HG02642 (cell line): ENCODE results near the gene TRPC4AP.

ENCODE experiments used
- ATAC-seq: cut with Tn5 transposase; IDR thresholded peaks from one replicate; pipeline ENCODE4 v1.9.1; 2021; ENCODE audit warnings: mild to moderate bottlenecking; ENCODE audit not compliant: unreplicated experiment, poor library complexity

TRPC4AP gene

DNA sequence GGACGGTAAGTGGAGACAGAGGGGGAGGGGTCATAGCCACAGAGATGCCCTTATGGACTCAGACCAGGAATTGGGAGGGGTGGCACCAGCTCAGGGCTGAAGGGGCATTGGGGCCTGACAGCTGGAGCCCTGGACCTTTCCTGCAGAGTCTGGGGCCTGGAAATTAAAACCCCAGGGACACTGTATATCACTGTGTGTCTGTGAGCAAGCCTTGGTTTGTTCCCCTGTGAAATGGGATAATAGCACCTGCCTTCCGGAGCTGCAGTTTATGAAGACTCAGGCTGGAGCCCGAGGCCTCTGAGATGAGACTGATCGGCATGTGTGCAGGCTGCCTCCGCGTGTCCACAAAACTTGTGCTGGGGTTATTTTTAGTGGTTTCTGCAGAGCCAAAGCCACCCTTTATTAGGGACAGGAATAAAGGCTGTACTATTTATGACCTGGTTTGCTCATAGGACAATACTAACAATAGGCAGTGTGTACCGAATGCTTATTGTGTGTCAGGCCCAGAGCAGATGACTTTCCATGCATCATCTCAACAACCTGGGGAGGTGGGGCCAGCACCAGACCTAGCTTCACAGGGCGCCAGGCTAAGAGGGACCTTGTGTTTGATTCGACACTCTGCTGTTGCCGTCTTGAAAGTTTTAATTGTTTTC is 114.4 kb downstream of the TRPC4AP start:
- ATAC-seq: no peak

DNA sequence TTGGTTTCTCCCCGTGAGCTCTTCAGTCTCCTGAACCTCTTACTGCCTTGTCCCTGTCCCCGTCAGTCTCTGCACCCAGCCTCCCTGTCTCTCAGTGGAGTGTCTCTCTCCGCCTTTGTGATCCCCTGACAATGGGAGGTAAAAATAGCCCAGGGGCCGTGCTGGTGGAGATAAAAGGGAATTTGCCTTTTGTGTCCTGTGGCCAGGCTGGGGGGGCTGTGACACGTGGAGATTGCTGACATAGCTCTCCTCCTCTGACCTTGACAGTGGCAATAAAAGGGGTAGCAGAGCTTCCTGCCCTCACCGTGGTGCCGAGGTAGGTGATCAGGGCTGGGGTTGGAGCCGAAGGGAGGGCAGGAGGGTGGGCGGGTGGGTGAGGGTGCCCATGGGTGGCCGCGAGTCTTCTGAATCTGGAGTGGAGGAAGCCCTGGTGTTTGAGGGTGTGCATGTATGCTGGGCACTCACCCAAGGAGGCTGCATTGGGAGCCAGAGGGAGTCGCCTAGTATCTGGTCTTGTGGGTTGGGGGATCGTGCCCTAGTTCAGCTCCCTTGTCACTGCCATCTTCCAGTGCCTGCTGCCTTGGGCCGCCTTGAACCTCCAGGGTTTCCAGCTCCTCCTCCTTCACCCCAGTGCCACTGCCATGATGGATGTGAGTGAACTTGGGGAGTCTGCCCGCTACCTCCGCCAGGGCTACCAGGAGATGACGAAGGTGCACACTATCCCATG is 115.1 kb downstream of the TRPC4AP start:
- no peak for ATAC-seq

DNA sequence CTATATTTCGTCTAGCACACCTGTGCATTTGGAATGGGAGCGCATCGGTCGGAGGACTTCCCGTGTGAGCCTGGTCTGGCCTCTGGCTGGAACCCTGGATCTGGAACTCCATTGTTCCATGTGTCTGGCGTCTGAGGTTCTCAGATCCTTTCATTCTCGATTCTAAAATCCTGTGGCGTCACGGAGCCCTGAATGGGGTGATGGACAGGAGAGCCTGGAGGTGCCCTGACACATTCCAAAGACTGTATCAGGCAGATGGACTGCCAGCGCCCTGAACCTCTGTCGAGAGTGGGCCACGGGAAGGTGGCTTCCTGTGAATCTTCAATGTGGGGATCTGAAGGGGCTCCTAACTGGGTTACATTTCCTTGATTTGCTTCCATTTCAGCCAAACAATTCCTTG is 116.3 kb downstream of the TRPC4AP start:
- no peak for ATAC-seq

DNA sequence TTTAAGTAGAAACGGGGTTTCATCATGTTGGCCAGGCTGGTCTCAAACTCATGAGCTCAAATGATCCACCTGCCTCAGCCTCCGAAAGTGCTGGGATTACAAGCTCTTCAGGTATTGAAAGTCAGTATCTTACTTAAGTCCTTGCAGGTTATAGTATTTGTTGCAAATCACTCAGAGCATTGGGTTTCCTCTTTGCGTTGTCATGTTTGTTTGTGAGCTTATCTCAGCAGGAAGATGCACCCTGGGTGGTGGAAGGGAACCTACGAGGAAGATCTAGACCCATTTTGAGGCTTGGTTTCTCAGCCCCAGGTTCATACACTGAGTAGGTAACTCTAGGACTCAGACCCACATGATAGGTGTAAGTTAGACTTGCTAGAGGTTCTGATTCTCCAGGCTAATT is 118.4 kb downstream of the TRPC4AP start:
- ATAC-seq: no peak

DNA sequence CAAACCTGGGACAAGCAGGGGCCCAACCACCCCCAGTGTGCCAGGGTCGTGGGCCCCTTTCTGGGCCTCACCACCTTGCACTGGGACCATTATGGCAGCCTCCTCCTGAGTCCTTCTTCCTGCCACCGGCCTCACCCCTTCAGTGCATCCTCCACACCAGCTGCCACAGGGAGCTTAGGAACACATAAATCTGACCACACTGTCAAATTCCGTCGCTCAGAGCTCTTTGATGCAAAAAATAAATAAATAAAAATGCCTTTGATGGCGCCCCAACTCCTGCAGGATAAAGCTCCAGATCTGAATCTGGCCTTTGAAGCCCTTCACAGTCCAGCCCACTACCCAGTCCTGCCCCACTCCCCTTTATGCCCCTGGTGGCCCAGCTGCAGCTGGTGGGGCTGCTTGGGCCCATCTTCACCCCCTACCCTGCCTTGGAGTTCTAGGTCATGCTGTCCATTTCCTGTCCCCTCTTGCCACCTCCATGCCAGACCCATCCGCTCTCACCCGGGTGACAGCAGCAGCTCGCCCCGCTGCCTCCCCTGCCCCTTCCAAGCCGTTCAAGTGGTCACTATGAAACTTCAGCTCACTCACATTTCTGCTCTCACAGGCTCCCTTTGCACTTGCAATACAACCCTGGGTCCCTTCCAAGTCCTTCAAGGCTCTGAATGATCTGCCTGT is 120.9 kb downstream of the TRPC4AP start:
- no peak for ATAC-seq

DNA sequence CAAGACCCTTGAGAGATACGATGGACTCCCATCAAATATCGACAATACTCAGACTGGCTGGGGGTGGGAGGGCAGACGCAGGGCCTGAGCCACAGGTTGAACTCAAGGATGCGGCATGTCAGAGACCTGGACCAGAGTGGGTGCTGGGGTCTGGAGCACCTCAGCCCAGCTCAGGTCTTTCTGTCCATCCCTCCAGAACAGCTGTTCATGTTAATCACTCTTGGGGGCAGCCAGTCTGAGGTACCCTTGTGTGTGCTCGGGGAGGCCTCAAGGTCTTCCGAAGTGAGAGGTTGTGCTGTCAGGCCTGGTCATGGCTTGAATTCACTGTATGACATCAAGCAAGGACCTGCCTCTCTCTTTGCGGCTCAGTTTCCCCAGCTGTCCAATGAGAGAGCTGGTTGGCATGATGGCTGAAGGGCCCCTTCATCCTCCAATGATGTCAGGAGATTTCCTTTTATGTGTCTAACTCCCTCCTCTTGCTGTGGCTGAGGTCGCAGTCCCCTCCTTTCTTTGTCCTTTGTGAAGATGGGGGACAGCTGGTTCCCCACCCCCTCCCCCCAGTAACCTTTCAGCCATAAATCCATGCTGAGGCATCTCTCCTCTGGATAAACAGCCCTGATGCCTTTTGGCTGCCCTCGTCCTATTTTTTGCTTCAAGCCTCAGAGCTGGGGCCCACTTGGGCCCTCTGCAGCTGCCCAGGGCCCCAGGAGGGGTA is 121.6 kb downstream of the TRPC4AP start:
- ATAC-seq: no peak

DNA sequence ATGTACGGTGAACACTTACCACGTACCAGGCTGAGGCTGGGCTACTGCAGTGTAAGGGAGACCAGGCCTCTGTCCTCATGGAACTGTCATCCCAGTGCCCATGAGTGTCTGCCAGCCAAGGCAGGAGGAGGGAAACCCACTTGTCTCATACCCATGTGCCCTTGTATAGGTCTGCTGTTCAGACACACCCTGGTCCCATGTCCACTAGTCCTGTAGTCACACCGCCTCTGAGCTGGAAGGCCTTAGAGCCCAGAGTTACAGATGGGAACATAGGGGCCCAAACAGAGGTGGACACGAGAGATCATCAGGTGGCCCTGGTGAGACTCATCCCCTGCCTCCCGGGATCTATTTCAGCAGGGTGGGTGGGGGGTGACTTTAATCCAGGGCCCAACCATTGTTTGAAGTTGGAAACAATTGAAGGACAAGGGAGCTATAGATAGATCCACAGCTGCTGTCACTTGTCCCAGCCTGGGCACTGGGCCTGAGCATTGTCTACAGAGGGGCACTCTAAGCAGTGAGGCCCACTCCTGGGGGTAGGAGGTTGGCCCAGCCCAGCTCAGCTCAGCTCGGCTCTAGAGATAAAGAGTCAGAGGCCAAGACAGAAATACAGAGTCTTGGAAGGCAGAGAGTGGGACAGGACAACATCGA is 122.3 kb downstream of the TRPC4AP start:
- no peak for ATAC-seq

DNA sequence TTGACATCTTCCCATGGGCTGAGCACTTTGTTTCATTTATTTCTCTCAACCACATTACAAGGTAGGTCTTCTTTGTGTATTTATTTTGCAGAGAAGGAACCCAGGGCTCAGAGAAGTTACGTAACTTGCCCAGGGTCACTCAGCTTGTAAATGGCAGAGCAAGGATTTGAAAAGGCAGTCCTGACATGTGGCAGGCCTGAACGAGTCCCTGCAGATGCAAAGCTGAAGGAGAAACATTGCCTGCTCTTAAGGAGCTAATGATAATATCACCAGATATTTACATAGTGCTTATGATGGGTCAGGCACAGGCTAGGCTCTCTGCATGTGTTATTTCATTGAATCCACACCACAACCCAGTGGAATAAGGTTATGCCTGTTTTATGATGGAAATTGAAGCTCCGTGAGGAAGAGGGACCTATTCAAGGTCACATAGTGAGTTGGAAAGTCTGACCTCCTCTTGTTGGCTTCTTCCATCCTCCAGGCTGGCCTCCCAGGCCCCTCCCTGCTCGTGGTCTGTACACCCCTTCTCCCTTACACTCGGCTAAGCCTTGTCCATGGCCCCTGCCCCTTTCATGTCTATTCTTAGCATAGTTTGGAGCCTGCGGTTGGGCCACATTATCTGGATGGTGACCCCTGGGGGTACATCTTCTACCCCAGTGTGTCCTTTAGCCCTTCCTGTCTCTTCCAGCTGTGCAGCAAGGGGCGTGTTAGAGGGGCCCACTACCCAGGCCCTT is 124.4 kb downstream of the TRPC4AP start:
- ATAC-seq: no peak

DNA sequence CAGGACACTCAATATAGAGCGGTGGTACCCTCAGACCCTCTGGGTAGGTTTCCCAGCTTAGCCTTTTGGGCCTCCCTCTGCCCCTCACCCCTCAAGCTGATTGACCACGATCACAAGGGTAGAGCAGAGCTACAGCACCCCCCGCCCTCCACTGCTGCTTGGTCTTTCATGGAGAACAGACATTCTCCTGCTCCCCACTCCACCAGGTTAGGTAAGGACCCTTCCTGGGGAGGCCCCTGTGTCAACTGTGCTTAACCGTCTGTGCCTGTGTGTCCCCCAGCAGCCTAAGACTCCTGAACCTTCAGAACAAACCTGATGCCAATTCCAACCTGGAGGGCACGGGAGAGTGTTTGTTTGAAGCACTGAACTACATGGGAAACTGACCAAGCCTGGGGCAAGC is 125.2 kb downstream of the TRPC4AP start:
- ATAC-seq: no peak

DNA sequence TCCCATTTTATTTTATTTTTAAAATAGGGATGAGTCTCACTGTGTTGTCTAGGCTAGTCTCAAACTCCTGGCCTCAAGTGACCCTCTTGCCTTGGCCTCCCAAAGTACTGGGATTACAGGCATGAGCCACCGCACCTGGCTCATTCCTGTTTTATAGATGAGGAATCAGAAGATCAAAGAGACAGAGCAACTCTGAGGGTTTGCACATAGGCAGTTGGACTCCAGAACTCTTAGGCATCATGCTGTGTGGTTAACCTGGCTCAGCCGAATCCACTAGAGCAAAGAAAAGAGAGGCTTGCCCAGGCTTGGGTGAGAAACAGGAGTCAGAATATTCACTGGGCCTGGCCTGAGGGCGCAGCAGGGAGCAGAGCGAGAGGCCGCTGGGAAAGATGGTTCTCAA is 127.6 kb downstream of the TRPC4AP start:
- no peak for ATAC-seq

DNA sequence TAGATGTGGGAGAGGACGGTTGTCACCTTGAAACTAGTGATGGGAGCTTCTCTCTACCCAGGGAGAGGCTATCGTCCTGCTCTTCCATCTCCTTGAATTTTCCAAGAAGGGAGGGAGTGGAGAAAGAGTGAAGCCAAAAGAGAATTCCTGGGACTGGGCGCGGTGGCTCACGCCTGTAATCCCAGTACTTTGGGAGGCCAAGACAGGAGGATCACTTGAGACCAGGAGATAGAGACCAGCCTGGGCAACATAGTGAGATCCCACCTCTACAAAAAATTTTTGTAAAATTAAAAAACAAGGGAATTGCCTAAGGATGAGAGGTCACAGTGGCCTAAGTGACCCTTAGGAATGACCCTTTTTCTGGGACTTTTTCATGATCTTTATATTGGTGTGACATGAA is 128.1 kb downstream of the TRPC4AP start:
- no peak for ATAC-seq

DNA sequence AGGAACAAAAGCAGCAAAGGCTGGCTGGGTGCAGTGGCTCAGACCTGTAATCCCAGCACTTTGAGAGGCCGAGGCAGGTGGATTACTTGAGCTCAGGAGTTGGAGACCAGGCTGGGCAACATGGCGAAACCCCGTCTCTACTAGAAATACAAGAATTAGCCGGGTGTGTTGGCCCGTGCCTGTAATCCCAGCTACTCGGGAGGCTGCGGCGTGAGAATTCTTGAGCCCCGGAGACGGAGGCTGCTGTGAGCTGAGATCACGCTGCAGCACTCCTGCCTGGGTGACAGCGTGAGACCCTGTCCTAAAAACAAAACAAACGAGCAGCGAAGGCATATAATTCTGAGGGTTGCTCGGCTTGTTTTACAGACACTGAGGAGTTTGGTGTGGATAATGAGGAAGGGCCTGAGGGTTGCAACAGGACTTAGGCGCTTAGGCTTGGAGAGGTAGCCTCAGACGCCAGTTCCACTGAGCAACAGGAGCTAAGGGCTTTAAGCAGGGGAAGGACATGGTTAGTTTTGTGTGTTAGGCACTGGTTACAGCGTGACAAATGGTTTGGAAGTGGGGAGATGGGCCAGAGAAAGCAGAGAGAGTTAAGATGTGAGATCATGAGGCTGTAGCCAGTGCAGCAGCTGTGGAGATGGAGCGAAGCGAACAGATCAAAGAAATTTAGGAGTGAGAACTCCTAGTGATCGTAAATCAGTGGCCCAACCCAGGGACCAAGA is 135.7 kb downstream of the TRPC4AP start:
- no peak for ATAC-seq

DNA sequence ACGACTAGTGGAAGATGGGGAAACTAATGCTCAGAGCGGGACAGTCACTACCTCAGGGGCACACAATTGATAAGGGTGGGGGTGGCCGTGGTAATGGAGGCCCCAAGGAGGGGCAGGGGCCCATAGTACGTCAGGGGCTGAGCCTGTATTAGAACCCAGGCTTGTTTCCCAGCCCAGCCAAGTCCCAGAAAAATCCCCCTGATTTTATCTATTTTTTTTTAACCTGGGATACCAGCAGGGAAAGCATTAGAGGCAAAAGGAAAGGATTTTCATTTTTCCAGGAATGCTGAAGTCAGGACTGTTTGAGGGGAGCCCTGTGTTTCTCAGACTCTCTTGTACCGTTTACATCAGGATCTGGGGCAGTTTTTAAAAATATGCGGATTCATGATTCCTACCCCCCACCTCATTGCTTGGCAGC is 136.6 kb downstream of the TRPC4AP start:
- no peak for ATAC-seq

DNA sequence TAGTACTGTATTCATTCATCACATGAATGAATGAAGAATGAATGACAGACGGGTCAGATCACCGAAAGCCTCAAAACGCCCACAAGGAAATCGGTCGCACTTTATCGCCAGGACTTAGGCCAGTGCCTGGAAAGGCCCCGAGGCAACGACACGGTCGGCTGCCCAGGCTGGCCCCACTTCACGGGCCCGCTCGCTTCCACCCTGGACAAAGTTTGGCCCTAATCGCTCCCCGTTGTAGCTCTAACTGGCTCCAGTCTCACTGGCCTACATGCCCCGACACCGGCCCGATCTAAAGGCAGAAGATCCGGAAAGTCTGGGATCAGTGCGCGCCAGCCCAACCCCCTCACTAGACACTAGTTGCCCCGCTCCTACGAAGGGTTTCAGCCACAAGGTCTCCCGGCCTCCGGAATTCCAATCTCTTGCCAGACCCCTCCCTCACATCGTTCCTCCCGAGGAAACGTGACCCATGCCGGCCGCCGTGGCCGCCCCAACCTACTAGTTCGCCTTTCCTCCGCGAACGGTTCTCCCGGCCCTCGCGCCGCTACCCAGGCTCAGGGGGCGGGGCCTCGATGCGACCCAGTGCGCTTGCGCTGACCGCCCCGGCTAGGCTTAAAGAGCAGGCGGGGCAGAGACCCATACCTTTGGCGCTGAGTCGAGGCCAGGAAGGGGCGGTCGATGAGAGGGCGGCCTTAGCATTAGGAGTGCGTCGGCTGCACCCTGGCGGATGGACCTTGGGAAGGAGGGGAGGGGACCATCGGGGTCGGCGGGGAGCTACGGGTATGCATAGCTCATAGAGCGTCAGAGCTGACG is 137.2 kb downstream of the TRPC4AP start, which contains the start of the genes GSS and MYH7B:
Gene GSS (minus strand): TSS at position 576 of the 810 bp plus-strand sequence. CDS start 3,954 bp downstream, outside the sequence.
Gene MYH7B (plus strand): TSS at position 638 of the 810 bp plus-strand sequence. CDS start 22,138 bp downstream, outside the sequence.
- peak; percentile 85 for ATAC-seq

DNA sequence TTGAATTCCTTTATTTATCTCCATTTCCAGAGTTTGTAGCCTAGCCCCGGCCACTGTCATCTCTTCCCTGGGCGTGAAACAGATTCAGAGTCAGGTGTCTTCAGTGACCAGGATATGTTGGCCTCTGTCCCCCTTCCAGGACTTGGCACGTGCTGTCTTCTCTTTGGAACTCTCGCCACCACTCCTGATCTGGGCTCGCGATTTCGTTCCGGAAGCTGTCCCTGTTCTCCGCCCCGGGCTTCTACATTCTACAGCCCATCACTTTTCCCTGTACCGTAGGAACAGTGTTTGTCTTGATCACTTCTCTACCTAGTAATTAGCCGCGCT is 137.7 kb downstream of the TRPC4AP start:
- no peak for ATAC-seq

DNA sequence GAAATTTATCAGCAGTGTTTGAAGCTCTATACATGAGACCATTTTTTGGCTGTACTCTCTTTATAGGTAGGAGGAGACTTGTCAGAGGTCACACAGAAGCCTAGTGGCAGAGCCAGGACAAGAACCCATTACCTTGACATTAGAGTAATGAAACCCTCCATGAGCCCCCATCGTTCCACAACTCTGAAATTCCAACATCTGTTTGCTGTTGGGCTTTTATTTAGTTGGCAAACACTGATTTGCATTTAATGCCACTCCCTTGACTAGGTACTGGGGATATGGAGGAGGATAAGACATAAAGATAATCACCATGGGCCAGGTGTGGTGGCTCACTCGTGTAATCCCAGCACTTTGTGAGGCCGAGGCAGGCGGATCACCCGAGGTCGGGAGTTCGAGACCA is 138.6 kb downstream of the TRPC4AP start:
- ATAC-seq: no peak

DNA sequence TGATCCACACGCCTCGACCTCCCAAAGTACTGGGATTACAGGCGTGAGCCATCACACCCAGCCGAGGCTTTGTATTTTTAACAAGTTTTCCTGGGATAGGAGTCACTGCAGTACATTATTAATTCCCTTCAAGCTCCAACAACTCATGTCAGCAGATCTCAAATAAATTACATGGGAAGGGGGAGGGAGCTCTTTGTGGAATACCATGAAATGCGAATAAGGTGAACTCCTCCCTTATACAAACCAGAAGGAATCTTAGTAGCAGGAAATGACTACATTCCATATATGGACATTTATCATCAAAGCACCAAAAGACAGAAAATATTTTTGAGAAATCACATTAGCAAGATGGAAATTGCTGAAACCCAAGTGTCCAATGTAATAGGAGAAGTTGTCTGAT is 139.9 kb downstream of the TRPC4AP start:
- no peak for ATAC-seq
